AG09319 (cell line): ENCODE measurements around the gene MATCAP1.
A peak's percentile ranks its signal among the peaks of the same experiment; 100 is the strongest.

Source experiments
- DNase-seq: peaks from one replicate; pipeline ENCODE4 v3.0.0-alpha.2; 2010; ENCODE audit warnings: low read depth; ENCODE audit errors: extremely low read depth
- CTCF ChIP-seq: IDR thresholded peaks from 2 replicates; pipeline ENCODE4 v1.5.1; 2011; ENCODE audit warnings: low read depth, mild to moderate bottlenecking, inconsistent platforms, low read length, moderate library complexity

Gene MATCAP1

GRCh38 chr16:67199011-67199807 lies 15.4 kb upstream of the MATCAP1 start, which contains the start of gene ELMO3:
ELMO3 (plus strand) TSS chr16:67199131; CDS start chr16:67199327, 196 bp downstream.
- DNase-seq, result no peak
- peak; percentile 34 for TF ChIP-seq CTCF

GRCh38 chr16:67198238-67198734 lies 14.5 kb upstream of the MATCAP1 start:
- DNase-seq, result no peak
- peak; percentile 67 for TF ChIP-seq CTCF

GRCh38 chr16:67197704-67198103 lies 13.9 kb upstream of the MATCAP1 start:
- no peak for DNase-seq
- no peak for TF ChIP-seq CTCF

GRCh38 chr16:67196881-67197280 lies 13.1 kb upstream of the MATCAP1 start:
- no peak for DNase-seq
- TF ChIP-seq CTCF, result no peak

DNA sequence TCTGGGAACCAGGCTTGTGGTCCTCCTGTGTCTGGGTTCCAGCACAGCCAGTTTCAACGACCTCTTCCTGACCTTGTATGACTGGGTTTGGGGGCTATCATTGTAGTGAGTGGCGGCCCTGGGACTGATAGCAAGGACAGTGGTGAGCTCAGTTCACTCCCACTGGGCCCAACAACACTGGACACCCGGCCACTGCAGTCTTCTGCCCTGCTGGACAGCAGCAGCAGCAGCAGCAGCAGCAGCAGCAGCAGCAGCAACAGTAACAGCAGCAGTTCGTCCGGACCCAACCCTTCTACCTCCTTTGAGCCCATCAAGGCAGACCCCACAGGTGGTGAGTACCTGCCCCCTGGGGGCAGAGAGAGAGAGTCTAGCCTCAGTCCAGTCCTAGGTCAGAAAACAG lies 11.9 kb upstream of the MATCAP1 start:
- TF ChIP-seq CTCF, result no peak
- DNase-seq, result no peak

GRCh38 chr16:67194260-67194659 lies 10.5 kb upstream of the MATCAP1 start:
- TF ChIP-seq CTCF, result no peak
- no peak for DNase-seq

DNA sequence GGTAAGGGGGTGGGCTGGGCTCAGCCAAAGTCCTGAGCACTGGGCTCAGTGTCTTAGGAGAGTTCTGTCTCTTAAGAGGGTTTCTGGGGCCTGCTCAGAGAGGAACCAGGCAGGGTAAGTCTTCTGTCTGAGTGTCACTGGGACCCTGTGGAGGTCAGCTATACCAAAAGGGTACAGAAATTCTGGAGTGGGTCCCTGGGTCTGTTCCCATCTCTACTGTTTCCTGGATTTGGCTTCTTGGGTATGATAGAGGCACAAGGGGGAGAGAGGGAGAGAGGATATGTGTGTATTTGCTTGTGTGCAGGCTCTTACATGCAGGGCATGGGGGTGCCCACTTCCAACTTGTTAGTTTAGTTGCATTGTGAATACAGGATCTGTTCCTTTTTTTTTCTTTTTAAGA lies 9.8 kb upstream of the MATCAP1 start:
- DNase-seq, result no peak

More for the DNA sequence above, 9.8 kb upstream of the MATCAP1 start:
- no peak for TF ChIP-seq CTCF
